ENCODE data around the gene DYRK1A.

GRCh38 chr21:37348664-37349063, 17.9 kb upstream of the DYRK1A start:
- TF ChIP-seq ZNF565 (CRISPR knock-in tag; conservative IDR thresholded peaks at IDR 0.05; ENCODE audit: low read depth) (no peak), PATZ1 (CRISPR knock-in tag; IDR thresholded peaks at IDR 0.05; ENCODE audit: borderline replicate concordance) (no peak), ZFP30 (CRISPR knock-in tag; IDR thresholded peaks at IDR 0.05) (no peak), PPARA (CRISPR knock-in tag; IDR thresholded peaks at IDR 0.05; ENCODE audit: borderline replicate concordance) (no peak), ZNF8 (CRISPR knock-in tag; IDR thresholded peaks at IDR 0.05) (no peak), ZNF70 (CRISPR knock-in tag; IDR thresholded peaks at IDR 0.05) (no peak), ZC3H10 (CRISPR knock-in tag; IDR thresholded peaks at IDR 0.05) (no peak), ESRRG (CRISPR knock-in tag; IDR thresholded peaks at IDR 0.05) (no peak)
- TF ChIP-seq, protein P1, sequence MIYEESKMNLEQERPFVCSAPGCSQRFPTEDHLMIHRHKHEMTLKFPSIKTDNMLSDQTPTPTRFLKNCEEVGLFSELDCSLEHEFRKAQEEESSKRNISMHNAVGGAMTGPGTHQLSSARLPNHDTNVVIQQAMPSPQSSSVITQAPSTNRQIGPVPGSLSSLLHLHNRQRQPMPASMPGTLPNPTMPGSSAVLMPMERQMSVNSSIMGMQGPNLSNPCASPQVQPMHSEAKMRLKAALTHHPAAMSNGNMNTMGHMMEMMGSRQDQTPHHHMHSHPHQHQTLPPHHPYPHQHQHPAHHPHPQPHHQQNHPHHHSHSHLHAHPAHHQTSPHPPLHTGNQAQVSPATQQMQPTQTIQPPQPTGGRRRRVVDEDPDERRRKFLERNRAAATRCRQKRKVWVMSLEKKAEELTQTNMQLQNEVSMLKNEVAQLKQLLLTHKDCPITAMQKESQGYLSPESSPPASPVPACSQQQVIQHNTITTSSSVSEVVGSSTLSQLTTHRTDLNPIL (CRISPR knock-in tag; IDR thresholded peaks at IDR 0.05; ENCODE audit: low read depth), result no peak
